Calu3 (cell line): ENCODE data around the gene ATP6V0B. TPM values are rescaled to one million over a fixed set of nuclear protein-coding genes. Genes with fewer than 3 reads are reported as not detected.

Experiments used
- BruUV-seq: library from RNA; stranded (reverse); fragments of 400-500 nt; replicated peaks from 2 replicates; lab custom pipeline; 2021; lab: Mats Ljungman, UMichigan
- CTCF ChIA-PET: fragments of 300-600 bp; sonication (Branson Sonifier 250); formaldehyde crosslinking; loops from one replicate; lab custom pipeline; 2022; ENCODE audit warnings: antibody characterized with exemption; lab: Charles Lee
- DNase-seq: peaks from one replicate; pipeline ENCODE4 v3.0.0; 2022
- H3K27ac Mint-ChIP-seq: one replicate; pipeline ENCODE4 v1.8.0; 2022; ENCODE audit warnings: mixed read lengths; ENCODE audit not compliant: unreplicated experiment
- H3K27me3 Mint-ChIP-seq: one replicate; pipeline ENCODE4 v1.8.0; 2022; ENCODE audit warnings: mixed read lengths; ENCODE audit not compliant: unreplicated experiment
- H3K36me3 Mint-ChIP-seq: one replicate; pipeline ENCODE4 v1.8.0; 2022; ENCODE audit warnings: mild to moderate bottlenecking, moderate library complexity, mixed read lengths; ENCODE audit not compliant: insufficient read depth, unreplicated experiment
- H3K4me1 Mint-ChIP-seq: one replicate; pipeline ENCODE4 v1.8.0; 2022; ENCODE audit warnings: mild to moderate bottlenecking, low read depth, mixed read lengths; ENCODE audit not compliant: unreplicated experiment
- H3K4me3 Mint-ChIP-seq: one replicate; pipeline ENCODE4 v1.8.0; 2022; ENCODE audit warnings: mild to moderate bottlenecking, low read depth, moderate library complexity, mixed read lengths; ENCODE audit not compliant: unreplicated experiment
- H3K9me3 Mint-ChIP-seq: one replicate; pipeline ENCODE4 v1.8.0; 2022; ENCODE audit warnings: low read depth, mixed read lengths; ENCODE audit not compliant: unreplicated experiment
- CTCF ChIP-seq: fragments of 200-600 bp; IDR thresholded peaks from one replicate; pipeline ENCODE4 v1.8.0; 2022; ENCODE audit warnings: antibody characterized with exemption; ENCODE audit not compliant: unreplicated experiment
- intact Hi-C: fragments of 100-400 bp; cut with micrococcal nuclease; formaldehyde crosslinking; loops from one replicate; pipeline ENCODE4 v1.10.0; 2022; ENCODE audit not compliant: unreplicated experiment
- total RNA-seq: library from RNA; stranded (reverse); gene quantifications from 2 replicates; pipeline ENCODE4 v1.2.3, GENCODE V29; 2022

The ATP6V0B gene
- total RNA-seq, 1 experiment from 2014 or later = 141 TPM

DNA sequence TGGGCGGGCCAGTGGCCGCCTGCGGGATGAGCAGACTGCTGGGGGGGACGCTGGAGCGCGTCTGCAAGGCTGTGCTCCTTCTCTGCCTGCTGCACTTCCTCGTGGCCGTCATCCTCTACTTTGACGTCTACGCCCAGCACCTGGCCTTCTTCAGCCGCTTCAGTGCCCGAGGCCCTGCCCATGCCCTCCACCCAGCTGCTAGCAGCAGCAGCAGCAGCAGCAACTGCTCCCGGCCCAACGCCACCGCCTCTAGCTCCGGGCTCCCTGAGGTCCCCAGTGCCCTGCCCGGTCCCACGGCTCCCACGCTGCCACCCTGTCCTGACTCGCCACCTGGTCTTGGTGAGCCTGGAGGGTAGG lies 6.4 kb downstream of the ATP6V0B start:
- Mint-ChIP-seq H3K9me3 (no peaks in the 10 kb centered on the region), H3K4me1 (peaks cover 57% of the 10 kb centered on the region), H3K36me3 (peaks cover 42% of the 10 kb centered on the region), H3K27me3 (no peaks in the 10 kb centered on the region), H3K4me3 (peak overlapping the region; percentile 76), H3K27ac (no peak overlapping the region)
- TF ChIP-seq CTCF = no peak
- CTCF ChIA-PET = no interaction called here
- no peak for DNase-seq
- BruUV-seq = no TSS peak
- intact Hi-C loops = no loop called here

DNA sequence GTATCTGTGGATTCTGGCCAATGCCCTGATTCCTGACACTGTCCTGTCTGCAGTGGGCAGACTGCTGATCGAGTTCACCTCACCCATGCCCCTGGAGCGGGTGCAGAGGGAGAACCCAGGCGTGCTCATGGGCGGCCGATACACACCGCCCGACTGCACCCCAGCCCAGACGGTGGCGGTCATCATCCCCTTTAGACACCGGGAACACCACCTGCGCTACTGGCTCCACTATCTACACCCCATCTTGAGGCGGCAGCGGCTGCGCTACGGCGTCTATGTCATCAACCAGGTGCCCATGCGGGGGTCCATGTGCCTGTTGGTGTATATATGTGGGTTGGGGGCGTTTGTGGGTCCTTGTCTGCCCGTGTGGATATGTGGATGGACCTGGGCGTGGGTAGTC lies 6.9 kb downstream of the ATP6V0B start:
- no peak for TF ChIP-seq CTCF
- Mint-ChIP-seq H3K9me3 (no peaks in the 10 kb centered on the region), H3K27me3 (no peaks in the 10 kb centered on the region), H3K36me3 (peaks cover 37% of the 10 kb centered on the region), H3K4me3 (no peak overlapping the region), H3K4me1 (peaks cover 57% of the 10 kb centered on the region), H3K27ac (no peak overlapping the region)
- no peak for DNase-seq
- intact Hi-C loops = no loop called here
- CTCF ChIA-PET = no interaction called here
- no TSS peak for BruUV-seq

- CTCF ChIA-PET = no interaction called here
- no peak for DNase-seq
- H3K36me3 Mint-ChIP-seq = peaks cover 32% of the 10 kb centered on the region
- no peaks in the 10 kb centered on the region for H3K27me3 Mint-ChIP-seq
- intact Hi-C loops = no loop called here
- H3K4me3 Mint-ChIP-seq = no peak overlapping the region
- no peaks in the 10 kb centered on the region for H3K9me3 Mint-ChIP-seq
- H3K4me1 Mint-ChIP-seq = peaks cover 57% of the 10 kb centered on the region
- no TSS peak for BruUV-seq
- H3K27ac Mint-ChIP-seq = no peak overlapping the region
- TF ChIP-seq CTCF = no peak
These were observed 7.5 kb downstream of the ATP6V0B start for GRCh38 chr1:43982241-43982640.

DNA sequence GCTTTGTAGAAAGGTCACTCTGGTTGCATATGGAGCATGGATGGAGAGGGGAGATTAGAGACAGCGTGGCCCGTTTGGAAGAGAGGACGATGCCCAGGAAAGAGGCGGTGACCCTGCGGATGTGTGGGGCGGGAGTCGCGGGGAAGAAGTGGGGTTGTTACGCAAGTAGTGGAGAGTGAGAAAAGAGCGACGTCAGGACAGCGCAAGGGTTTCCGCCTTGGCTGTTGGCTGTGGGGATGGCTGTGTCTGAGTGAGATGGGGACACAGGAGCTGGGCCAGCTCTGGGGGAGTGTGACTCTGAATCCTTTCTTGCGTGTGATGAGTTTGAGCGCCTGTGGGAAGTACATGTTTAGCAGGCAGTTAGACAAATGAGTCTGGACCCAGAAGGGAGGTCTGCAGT lies 8.0 kb downstream of the ATP6V0B start:
- Mint-ChIP-seq H3K9me3 (no peaks in the 10 kb centered on the region), H3K27ac (no peak overlapping the region), H3K4me1 (peaks cover 57% of the 10 kb centered on the region), H3K36me3 (peaks cover 30% of the 10 kb centered on the region), H3K27me3 (no peaks in the 10 kb centered on the region), H3K4me3 (no peak overlapping the region)
- no peak for DNase-seq
- intact Hi-C loops = no loop called here
- no peak for TF ChIP-seq CTCF
- CTCF ChIA-PET = no interaction called here
- BruUV-seq = no TSS peak
